ENCODE measurements around the gene SFMBT2.

The SFMBT2 gene

DNA sequence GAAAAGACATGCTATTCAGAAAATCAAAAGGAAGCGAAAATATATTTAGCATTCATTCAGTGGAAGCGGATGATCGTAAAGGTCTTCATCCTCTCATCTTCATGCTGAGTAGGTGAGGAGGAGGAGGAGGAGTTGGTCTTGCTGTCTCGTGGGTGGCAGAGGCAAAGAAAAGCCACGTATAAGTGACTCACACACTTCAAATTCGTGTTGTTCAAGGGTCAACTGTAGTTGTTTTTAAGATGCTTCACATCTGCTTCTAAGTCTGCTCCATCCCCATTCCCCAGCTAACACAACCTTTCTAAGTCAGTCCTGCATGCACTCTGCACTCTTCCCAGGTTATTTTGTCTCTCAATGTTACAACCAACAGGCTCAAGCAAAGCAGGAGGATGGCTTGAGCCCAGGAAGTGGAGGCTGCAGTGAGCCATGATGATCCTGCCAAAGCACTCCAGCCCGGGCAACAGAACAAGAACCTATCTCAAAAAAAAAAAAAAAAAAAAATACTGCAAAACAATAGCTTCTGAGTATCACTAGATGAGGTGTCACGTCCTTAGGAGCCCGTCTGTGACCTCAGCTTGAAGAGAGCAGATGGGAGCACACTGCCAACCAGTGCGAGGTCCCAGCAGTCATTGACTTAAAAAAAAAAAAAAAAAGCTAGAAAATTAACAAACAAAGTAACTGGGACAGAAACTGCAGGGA, 70.5 kb downstream of the SFMBT2 start:
- no peak for DNase-seq (ENCODE audit: low spot score)
- Histone ChIP-seq H3K4me3 (no peak overlapping the region), H3K27ac (no peak overlapping the region)
- TF ChIP-seq, protein P1, sequence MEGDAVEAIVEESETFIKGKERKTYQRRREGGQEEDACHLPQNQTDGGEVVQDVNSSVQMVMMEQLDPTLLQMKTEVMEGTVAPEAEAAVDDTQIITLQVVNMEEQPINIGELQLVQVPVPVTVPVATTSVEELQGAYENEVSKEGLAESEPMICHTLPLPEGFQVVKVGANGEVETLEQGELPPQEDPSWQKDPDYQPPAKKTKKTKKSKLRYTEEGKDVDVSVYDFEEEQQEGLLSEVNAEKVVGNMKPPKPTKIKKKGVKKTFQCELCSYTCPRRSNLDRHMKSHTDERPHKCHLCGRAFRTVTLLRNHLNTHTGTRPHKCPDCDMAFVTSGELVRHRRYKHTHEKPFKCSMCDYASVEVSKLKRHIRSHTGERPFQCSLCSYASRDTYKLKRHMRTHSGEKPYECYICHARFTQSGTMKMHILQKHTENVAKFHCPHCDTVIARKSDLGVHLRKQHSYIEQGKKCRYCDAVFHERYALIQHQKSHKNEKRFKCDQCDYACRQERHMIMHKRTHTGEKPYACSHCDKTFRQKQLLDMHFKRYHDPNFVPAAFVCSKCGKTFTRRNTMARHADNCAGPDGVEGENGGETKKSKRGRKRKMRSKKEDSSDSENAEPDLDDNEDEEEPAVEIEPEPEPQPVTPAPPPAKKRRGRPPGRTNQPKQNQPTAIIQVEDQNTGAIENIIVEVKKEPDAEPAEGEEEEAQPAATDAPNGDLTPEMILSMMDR (IDR thresholded peaks at IDR 0.05), result no peak

DNA sequence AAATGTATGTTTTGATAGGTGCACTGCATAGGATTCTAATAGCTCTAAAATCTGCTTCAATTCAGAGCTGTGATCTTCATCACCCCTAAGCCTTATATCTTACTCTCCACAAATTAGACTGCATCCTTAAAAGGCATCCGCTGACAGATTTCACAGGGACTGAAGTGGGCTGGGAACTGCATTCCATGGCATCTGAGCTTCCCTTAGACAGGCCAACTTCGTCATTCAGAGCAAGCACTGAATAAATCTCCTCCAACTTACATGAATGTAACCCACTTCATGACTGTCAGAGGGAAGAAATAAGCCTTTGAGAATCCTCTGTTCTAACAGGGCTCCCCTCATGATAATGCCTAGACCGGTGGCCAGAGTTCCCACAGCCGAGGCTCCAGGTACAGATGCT, 71.3 kb downstream of the SFMBT2 start:
- TF ChIP-seq, protein P1 (IDR thresholded peaks at IDR 0.05), result no peak
- Histone ChIP-seq H3K4me3 (no peak overlapping the region), H3K27ac (no peak overlapping the region)
- no peak for DNase-seq (ENCODE audit: low spot score)

DNA sequence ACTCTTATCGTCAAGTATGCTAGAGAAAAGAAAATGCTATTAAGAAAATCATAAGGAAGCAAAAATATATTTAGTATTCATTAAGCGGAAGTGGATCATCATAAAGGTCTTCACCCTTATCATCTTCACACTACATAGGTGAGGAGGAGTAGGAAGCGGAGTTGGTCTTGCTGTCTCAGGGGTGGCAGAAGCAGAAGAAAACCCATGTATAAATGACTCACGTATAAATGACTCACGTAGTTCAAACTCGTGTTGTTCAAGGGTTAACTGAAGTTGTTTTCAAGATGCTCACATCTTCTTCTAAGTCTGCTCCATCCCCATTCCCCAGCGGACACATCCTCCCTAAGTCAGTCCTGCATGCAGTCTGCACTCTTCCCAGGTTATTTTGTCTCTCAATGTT, 72.4 kb downstream of the SFMBT2 start:
- Histone ChIP-seq H3K4me3 (no peak overlapping the region), H3K27ac (no peak overlapping the region)
- no peak for DNase-seq (ENCODE audit: low spot score)
- TF ChIP-seq, protein P1 (IDR thresholded peaks at IDR 0.05), result no peak

DNA sequence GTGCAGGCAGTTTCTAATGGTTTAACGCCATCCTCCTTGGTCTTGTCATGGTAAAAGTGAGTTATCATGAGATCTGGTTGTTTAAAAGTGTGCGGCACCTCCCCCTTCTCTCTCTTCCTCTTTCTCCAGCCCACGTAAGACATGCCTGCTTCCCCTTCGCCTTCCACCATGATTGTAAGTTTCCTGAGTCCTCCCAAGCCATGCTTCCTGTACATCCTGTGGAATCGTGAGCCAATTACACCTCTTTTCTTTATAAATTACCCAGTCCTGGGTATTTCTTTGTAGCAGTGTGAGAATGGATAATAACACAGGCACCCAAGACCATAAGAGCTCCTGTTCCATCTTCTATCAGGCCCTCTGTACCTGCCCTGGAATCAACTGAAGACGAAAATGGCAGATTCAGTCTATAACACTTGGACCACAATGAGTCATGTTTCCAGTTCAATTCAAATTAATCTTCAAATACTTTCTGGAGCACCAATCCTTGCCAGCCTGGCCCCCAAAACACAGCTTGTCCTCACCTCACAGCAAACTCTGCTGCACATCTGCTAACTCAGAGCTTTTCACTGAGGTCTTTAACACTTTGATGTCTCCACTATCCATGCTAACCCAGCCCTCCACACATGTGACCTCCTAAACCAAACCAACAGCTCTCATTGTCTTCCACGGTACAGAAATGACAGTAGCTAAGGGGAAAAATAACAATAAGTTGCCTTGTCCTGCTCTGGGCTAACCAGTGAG, 73.2 kb downstream of the SFMBT2 start:
- DNase-seq (ENCODE audit: low spot score), result no peak
- Histone ChIP-seq H3K27ac (no peak overlapping the region), H3K4me3 (no peak overlapping the region)
- TF ChIP-seq, protein P1 (IDR thresholded peaks at IDR 0.05), result no peak

DNA sequence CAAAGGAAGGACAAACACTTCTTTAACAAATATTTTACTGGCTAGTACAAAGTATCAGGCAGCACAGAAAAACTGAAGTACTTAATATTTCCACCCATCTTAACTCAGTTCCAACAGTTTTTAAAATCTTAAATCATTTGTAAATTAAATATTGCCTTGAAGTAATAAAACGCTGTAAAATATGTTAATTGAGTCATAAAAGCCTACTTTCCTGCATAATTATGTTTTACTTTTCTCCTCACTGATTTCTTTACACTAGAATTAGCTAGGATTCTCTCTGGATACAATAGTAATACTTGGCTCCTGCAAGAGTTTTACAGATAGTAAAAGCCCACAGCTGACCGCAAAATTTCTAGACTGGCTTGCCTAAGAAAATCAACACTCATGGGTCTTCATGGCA, 74.9 kb downstream of the SFMBT2 start:
- no peak for DNase-seq (ENCODE audit: low spot score)
- H3K27ac ChIP-seq, result no peak overlapping the region
- no peak overlapping the region for H3K4me3 ChIP-seq
- TF ChIP-seq, protein P1 (IDR thresholded peaks at IDR 0.05), result no peak

DNA sequence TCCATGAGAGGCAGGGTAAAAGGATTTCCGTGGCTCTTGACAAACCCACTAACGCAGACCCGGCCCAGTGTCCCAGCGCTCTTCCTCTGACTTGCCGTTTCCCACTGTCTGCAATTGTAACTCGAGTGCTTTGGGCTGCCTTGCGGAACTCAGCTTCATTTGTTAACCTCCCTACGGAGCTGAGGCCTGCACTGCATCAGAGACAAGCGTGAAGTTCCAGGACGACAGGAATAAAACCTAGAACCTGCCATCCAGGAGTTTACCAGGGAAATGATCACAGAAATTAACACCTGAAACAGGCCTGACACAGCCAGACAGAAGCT, 76.2 kb downstream of the SFMBT2 start:
- TF ChIP-seq, protein P1 (IDR thresholded peaks at IDR 0.05), result no peak
- DNase-seq (ENCODE audit: low spot score), result no peak
- Histone ChIP-seq H3K4me3 (no peak overlapping the region), H3K27ac (no peak overlapping the region)

All from coronary artery (tissue), 2 donors.